Endodermal cell (in vitro differentiated cells): ENCODE measurements around the gene CCDC122. TPM values are rescaled to one million over a fixed set of nuclear protein-coding genes. Genes with fewer than 3 reads are reported as not detected.

ENCODE experiments used
- DNase-seq: peaks from one replicate; pipeline ENCODE4 v3.0.0-alpha.2; 2017
- H3K27ac ChIP-seq: 2 replicates; pipeline ENCODE4 v1.5.1; 2013; ENCODE audit warnings: mild to moderate bottlenecking, low read depth, low read length, moderate library complexity
- H3K27me3 ChIP-seq: 2 replicates; pipeline ENCODE4 v1.6.1; 2013; ENCODE audit warnings: mild to moderate bottlenecking, low read length, moderate library complexity; ENCODE audit not compliant: insufficient read depth, control insufficient read depth, poor library complexity, severe bottlenecking
- H3K36me3 ChIP-seq: 2 replicates; pipeline ENCODE4 v1.7.0; 2013; ENCODE audit warnings: mild to moderate bottlenecking, low read length, moderate library complexity; ENCODE audit not compliant: control insufficient read depth, insufficient read depth
- H3K4me1 ChIP-seq: one replicate; pipeline ENCODE4 v1.7.0; 2013; ENCODE audit warnings: low read length; ENCODE audit not compliant: control insufficient read depth, insufficient read depth
- H3K4me3 ChIP-seq: 2 replicates; pipeline ENCODE4 v1.5.1; 2013; ENCODE audit warnings: mild to moderate bottlenecking, low read length, moderate library complexity
- H3K9ac ChIP-seq: 2 replicates; pipeline ENCODE4 v1.6.1; 2013; ENCODE audit warnings: mild to moderate bottlenecking, low read length, moderate library complexity; ENCODE audit not compliant: poor library complexity, severe bottlenecking; ENCODE audit errors: extremely low read depth
- H3K9me3 ChIP-seq: 2 replicates; pipeline ENCODE4 v1.6.1; 2013; ENCODE audit warnings: mild to moderate bottlenecking, low read length, moderate library complexity; ENCODE audit not compliant: control insufficient read depth
- H3K27ac Mint-ChIP-seq: 2 replicates; pipeline ENCODE4 v1.8.0; 2020; ENCODE audit warnings: mixed read lengths
- H3K27me3 Mint-ChIP-seq: 2 replicates; pipeline ENCODE4 v1.8.0; 2021; ENCODE audit warnings: mild to moderate bottlenecking, mixed read lengths; ENCODE audit not compliant: insufficient read depth
- H3K36me3 Mint-ChIP-seq: 2 replicates; pipeline ENCODE4 v1.8.0; 2020; ENCODE audit warnings: low read depth, mixed read lengths
- H3K4me1 Mint-ChIP-seq: 2 replicates; pipeline ENCODE4 v1.8.0; 2020; ENCODE audit warnings: mixed read lengths
- H3K4me3 Mint-ChIP-seq: 2 replicates; pipeline ENCODE4 v1.8.0; 2020; ENCODE audit warnings: mild to moderate bottlenecking, moderate library complexity, mixed read lengths
- H3K9me3 Mint-ChIP-seq: 2 replicates; pipeline ENCODE4 v1.8.0; 2020; ENCODE audit warnings: mild to moderate bottlenecking, mixed read lengths
- CTCF ChIP-seq: fragments of 200-600 bp; sonication (generic); conservative IDR thresholded peaks from 2 replicates; pipeline ENCODE4 v1.5.0; 2021; ENCODE audit warnings: antibody characterized with exemption, mild to moderate bottlenecking
- WGBS, 2 experiments: methylation state at CpG; one replicate each; pipeline versions ENCODE4 v1.1.5 to v1.1.7; 2013; ENCODE audit warnings: missing lambda C conversion rate in 2 of 2, mixed read lengths in 1 of 2; ENCODE audit not compliant: insufficient coverage in 1 of 2, insufficient read length in 1 of 2; 5-methylcytosine and 5-hydroxymethylcytosine counted together
- total RNA-seq, 2 donors: library from RNA; stranded (reverse); fragmentation: NEBNext Ultra II Directional in 1 of 2; extraction: Animal tissue kit (Norgen Biotek cat#: 25700) in 1 of 2; gene quantifications; 2 replicates in 1 of 2; 3 replicates in 1 of 2; pipeline ENCODE4 v1.2.1, GENCODE V29; 2021

CCDC122 gene
- total RNA-seq, 2 donors from 2014 or later = 10.2 to 11.5 TPM

- Mint-ChIP-seq H3K4me3 (no peak overlapping the region), H3K36me3 (peaks cover 59% of the 10 kb centered on the region), H3K9me3 (peaks cover 62% of the 10 kb centered on the region), H3K27me3 (no peaks in the 10 kb centered on the region), H3K4me1 (no peaks in the 10 kb centered on the region), H3K27ac (no peak overlapping the region)
- no peak overlapping the region for H3K27ac ChIP-seq
- no peak for DNase-seq
- 86 to 88% methylated on average over 1 of the region's 1 CpG for WGBS, 2 experiments
- no peak for TF ChIP-seq CTCF
- H3K36me3 ChIP-seq = no peaks in the 10 kb centered on the region
- peaks cover 57% of the 10 kb centered on the region for H3K9me3 ChIP-seq
- H3K4me3 ChIP-seq = no peak overlapping the region
- H3K9ac ChIP-seq = no peak overlapping the region
- H3K27me3 ChIP-seq = no peaks in the 10 kb centered on the region
- no peaks in the 10 kb centered on the region for H3K4me1 ChIP-seq
Observed at GRCh38 chr13:43852923-43853404, 26.6 kb downstream of the CCDC122 start.

GRCh38 chr13:43850873-43851272 is 28.7 kb downstream of the CCDC122 start:
- 97% methylated on average over 1 of the region's 1 CpG; no CpG with 5 or more reads in 1 of the 2 experiments for WGBS, 2 experiments
- peaks cover 56% of the 10 kb centered on the region for H3K36me3 Mint-ChIP-seq
- H3K4me3 Mint-ChIP-seq = no peak overlapping the region
- no peak for DNase-seq
- no peak overlapping the region for H3K27ac Mint-ChIP-seq
- H3K27me3 Mint-ChIP-seq = no peaks in the 10 kb centered on the region
- TF ChIP-seq CTCF = no peak
- H3K9me3 ChIP-seq = peaks cover 57% of the 10 kb centered on the region
- H3K4me3 ChIP-seq = no peak overlapping the region
- no peak overlapping the region for H3K27ac ChIP-seq
- H3K36me3 ChIP-seq = no peaks in the 10 kb centered on the region
- H3K9me3 Mint-ChIP-seq = peaks cover 60% of the 10 kb centered on the region
- no peaks in the 10 kb centered on the region for H3K4me1 Mint-ChIP-seq
- H3K4me1 ChIP-seq = no peaks in the 10 kb centered on the region
- no peak overlapping the region for H3K9ac ChIP-seq
- H3K27me3 ChIP-seq = no peaks in the 10 kb centered on the region

- H3K36me3 Mint-ChIP-seq = peaks cover 30% of the 10 kb centered on the region
- no peak for TF ChIP-seq CTCF
Observed at GRCh38 chr13:43848001-43848649, 31.4 kb downstream of the CCDC122 start.

More at GRCh38 chr13:43848001-43848649, 31.4 kb downstream of the CCDC122 start:
- Histone ChIP-seq H3K4me3 (no peak overlapping the region), H3K27ac (no peak overlapping the region), H3K9me3 (peaks cover 36% of the 10 kb centered on the region), H3K27me3 (no peaks in the 10 kb centered on the region), H3K4me1 (no peaks in the 10 kb centered on the region), H3K36me3 (no peaks in the 10 kb centered on the region), H3K9ac (no peak overlapping the region)
- Mint-ChIP-seq H3K27me3 (no peaks in the 10 kb centered on the region), H3K27ac (no peak overlapping the region), H3K4me3 (no peak overlapping the region), H3K4me1 (no peaks in the 10 kb centered on the region), H3K9me3 (peaks cover 33% of the 10 kb centered on the region)
- WGBS, 2 experiments = 100% methylated on average over 1 of the region's 1 CpG; no CpG with 5 or more reads in 1 of the 2 experiments
- no peak for DNase-seq
